ENCODE measurements around the gene NDOR1.

DNA sequence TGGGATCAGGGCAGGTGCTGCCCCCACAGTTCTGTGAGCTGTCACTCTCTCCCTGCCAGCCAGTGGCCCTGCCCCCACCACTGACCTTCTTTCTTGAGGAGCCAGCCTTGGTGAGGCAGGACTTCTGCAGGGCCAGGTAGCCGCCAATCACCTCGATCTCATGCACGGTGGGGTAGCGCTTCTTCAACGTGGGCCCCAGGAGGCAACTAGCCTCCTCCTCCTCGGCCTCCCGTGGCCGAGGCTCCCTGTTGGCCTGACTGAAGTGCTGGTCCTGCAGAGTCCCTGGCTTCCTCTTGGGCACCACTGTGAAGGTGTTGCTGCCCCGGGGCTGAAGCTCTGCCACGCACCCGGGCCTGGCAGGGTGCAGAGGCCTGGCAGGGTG lies 6.6 kb upstream of the NDOR1 start:
- no peak for TF ChIP-seq POLR2A (IDR thresholded peaks at IDR 0.05; ENCODE audit: low read depth)
- TF ChIP-seq, protein P1, sequence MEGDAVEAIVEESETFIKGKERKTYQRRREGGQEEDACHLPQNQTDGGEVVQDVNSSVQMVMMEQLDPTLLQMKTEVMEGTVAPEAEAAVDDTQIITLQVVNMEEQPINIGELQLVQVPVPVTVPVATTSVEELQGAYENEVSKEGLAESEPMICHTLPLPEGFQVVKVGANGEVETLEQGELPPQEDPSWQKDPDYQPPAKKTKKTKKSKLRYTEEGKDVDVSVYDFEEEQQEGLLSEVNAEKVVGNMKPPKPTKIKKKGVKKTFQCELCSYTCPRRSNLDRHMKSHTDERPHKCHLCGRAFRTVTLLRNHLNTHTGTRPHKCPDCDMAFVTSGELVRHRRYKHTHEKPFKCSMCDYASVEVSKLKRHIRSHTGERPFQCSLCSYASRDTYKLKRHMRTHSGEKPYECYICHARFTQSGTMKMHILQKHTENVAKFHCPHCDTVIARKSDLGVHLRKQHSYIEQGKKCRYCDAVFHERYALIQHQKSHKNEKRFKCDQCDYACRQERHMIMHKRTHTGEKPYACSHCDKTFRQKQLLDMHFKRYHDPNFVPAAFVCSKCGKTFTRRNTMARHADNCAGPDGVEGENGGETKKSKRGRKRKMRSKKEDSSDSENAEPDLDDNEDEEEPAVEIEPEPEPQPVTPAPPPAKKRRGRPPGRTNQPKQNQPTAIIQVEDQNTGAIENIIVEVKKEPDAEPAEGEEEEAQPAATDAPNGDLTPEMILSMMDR (IDR thresholded peaks at IDR 0.05), result no peak

Measured in esophagus muscularis mucosa (tissue), 3 donors.